GM10266 (cell line): ENCODE results near the gene OVAAL.

Source experiments
- DNase-seq: peaks from one replicate; pipeline ENCODE4 v3.0.0; 2012; ENCODE audit errors: extremely low spot score
- TF ChIP-seq, protein P1 (sequence below): IDR thresholded peaks from 2 replicates; pipeline ENCODE4 v1.5.1; 2012; ENCODE audit warnings: mild to moderate bottlenecking, low read depth; ENCODE audit not compliant: control insufficient read depth, insufficient read depth; ENCODE audit errors: missing control alignments

The OVAAL gene

DNA sequence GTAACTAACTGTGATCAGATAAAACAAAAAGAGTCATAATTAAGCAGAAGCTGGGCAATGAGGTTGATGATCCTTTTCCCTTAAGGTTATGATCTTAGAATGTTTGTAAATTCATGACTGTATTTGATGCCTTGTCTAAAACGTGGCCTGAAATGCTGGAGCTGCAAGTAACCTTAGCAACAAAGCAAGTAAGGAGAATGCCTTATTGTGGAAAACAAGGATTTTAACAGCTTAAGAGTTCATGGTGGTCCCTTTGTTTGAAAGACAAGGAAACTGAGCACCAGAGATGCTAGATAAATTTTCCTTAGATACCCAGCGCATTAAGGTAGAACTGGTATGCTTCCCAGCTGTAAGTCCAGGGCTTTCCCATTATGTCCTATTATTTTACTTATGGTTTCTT is 47.4 kb downstream of the OVAAL start:
- TF ChIP-seq, protein P1, sequence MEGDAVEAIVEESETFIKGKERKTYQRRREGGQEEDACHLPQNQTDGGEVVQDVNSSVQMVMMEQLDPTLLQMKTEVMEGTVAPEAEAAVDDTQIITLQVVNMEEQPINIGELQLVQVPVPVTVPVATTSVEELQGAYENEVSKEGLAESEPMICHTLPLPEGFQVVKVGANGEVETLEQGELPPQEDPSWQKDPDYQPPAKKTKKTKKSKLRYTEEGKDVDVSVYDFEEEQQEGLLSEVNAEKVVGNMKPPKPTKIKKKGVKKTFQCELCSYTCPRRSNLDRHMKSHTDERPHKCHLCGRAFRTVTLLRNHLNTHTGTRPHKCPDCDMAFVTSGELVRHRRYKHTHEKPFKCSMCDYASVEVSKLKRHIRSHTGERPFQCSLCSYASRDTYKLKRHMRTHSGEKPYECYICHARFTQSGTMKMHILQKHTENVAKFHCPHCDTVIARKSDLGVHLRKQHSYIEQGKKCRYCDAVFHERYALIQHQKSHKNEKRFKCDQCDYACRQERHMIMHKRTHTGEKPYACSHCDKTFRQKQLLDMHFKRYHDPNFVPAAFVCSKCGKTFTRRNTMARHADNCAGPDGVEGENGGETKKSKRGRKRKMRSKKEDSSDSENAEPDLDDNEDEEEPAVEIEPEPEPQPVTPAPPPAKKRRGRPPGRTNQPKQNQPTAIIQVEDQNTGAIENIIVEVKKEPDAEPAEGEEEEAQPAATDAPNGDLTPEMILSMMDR, result no peak
- DNase-seq, result no peak

DNA sequence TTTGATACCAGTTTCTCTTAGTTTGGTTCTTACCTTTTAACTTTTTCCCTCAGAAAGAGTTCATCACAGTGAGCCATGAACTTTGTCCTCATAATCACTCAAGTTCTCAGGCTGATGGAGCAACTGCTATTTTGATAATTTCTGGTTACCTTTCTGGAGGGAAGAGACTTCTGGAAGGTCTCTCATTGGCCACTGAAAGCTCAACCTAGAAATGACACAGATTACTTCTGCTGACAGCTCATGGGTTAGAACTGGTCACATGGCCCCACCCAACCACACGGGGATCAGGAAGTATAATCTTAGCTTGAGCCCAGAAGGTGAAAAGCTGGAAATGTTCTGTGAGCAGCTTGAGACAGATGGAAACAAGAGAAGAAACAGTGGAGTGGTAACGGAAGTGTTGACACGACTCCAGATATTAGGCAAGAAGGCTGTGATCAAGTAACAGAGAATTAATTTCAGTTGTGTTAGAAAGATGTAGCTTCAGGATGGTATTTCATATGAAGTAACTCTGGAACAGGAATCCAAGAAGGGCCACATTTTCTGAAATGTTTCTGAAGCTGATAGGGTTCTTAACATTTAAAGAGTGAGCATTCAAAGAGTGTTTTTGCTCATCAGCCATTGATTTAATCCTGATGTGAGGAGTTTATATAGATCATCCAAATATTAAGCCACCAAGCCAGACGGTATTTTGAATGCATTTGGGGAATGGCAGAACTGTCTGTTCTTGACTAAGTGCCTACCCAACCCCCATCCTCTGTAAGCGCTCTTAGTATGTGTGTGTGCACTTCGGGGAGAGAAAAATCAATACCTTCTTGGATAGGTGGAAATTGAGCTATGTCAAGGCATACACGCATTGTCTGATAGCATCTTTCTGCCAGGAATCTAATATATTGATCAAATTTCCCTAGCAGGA is 51.1 kb downstream of the OVAAL start:
- DNase-seq, result no peak
- TF ChIP-seq, protein P1, result no peak

DNA sequence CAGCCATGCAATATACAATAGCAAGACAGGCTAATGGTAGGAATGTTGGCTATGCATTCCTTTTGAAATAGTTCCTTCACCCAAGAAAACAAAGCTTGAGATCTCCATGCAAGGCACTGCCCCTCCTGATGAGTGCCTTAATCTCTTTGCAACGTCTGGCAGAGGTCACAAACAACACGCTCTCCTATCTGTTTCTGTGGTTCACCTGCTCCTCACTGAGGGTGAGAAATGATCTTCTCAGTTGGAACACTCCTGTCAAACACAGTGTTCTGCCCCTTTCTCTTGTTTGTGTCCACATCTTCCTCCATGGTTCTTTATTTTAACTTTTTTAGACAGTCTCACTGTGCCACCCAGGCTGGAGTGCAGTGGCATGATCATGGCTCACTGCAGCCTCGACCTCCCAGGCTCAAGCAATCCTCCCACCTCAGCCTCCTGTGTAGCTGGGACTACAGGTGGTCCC is 51.8 kb downstream of the OVAAL start:
- TF ChIP-seq, protein P1, result no peak
- no peak for DNase-seq

DNA sequence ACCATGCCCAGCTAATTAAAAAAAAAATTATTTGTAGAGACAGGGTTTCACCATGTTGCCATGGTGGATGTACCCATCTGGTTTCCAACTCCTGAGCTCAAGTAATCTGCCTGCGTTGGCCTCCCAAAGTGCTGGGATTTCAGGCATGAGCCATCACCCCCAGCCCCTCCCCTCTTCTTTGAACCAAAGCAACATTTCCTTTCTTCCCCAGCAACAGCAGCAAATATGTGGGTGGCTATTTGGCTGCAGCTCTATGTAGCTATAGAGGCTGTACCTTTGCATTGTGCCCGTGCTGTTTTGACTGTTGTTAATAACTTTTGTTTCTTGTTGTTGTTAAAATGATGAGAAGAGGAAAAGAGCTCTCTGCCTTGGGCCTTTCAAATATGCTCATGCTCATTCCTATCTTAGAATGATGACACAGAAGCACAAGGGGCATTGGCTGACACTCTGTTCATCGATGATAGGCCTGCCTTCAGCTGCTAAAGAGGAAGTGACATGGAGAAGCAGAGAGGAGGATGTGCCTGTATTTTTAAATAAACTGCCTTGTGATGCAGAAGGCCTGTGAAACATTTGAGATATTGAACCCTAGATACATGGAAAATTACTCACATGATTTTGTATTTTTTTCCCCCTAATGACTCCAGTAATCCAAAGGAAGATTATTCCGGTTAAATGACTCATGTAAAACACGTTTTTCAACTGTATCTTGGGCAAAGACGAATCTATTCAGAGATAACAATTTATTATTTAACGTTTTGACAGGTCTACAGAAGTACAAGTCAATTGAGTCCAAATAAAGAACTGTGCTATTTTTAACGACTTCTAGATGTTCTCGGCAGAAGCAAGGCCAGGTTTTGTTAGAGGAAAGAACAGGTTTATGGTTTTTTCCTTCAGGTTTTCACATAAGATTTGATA is 52.5 kb downstream of the OVAAL start:
- DNase-seq, result no peak
- TF ChIP-seq, protein P1, result no peak

DNA sequence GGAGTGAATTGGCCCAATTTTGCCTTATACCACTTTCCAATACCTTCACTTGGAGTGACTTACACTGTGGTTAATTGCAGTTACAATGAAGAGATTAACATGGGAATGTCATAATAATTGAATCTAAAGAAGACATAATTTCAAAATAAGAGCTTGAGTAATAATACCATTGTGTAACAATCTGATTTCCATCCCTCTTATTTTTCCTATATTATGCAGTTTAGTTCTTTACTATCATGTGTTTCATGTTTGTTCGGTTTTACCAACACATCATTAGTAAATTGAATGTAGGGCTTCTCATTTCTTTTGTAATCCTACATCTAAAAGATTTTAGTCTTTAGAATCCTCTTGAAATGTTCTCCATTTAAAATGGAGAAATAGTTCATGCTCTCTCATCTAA is 53.9 kb downstream of the OVAAL start:
- TF ChIP-seq, protein P1, result no peak
- no peak for DNase-seq

GRCh38 chr1:180614730-180615129 is 56.0 kb downstream of the OVAAL start:
- TF ChIP-seq, protein P1, result no peak

More at GRCh38 chr1:180614730-180615129, 56.0 kb downstream of the OVAAL start:
- DNase-seq, result no peak
